Keratinocyte (primary cell): ENCODE results near the gene MAPKBP1. TPM values are rescaled to one million over a fixed set of nuclear protein-coding genes. Genes with fewer than 3 reads are reported as not detected.

Experiments
- DNase-seq: peaks from one replicate; pipeline ENCODE4 v3.0.0-alpha.2; 2011; ENCODE audit warnings: low read depth, missing footprints, low spot score
- FAIRE-seq: peaks from 2 replicates; lab custom pipeline; 2011; peaks lifted over from hg19 to GRCh38; lab: Jason Lieb, UNC
- H2AFZ ChIP-seq: 2 replicates; pipeline ENCODE4 v1.6.0; 2012; ENCODE audit warnings: low read length, control low read depth, inconsistent platforms; ENCODE audit not compliant: control insufficient read depth
- H3K27ac ChIP-seq: 2 replicates; pipeline ENCODE4 v1.5.1; 2011; ENCODE audit warnings: low read length; ENCODE audit not compliant: control insufficient read depth, insufficient read depth
- H3K27me3 ChIP-seq: 3 replicates; pipeline ENCODE4 v1.6.0; 2011; ENCODE audit warnings: low read length; ENCODE audit not compliant: control insufficient read depth, insufficient read depth; ENCODE audit errors: extremely low read depth
- H3K36me3 ChIP-seq, 2 experiments: 2 replicates in 1 of 2; 3 replicates in 1 of 2; pipeline ENCODE4 v1.5.1; 2011; ENCODE audit warnings: low read length in 2 of 2, mild to moderate bottlenecking in 1 of 2; ENCODE audit not compliant: control insufficient read depth in 2 of 2, insufficient read depth in 2 of 2; ENCODE audit errors: extremely low read depth in 1 of 2
- H3K4me1 ChIP-seq: 3 replicates; pipeline ENCODE4 v1.5.1; 2011; ENCODE audit warnings: low read length; ENCODE audit not compliant: control insufficient read depth, insufficient read depth; ENCODE audit errors: extremely low read depth
- H3K4me2 ChIP-seq: 3 replicates; pipeline ENCODE4 v1.6.0; 2011; ENCODE audit warnings: low read depth, low read length; ENCODE audit not compliant: control insufficient read depth, insufficient read depth; ENCODE audit errors: extremely low read depth
- H3K4me3 ChIP-seq, 3 experiments: fragments of 200-600 bp in 1 of 3; sonication (generic) in 1 of 3; 2 replicates in 2 of 3; 3 replicates in 1 of 3; pipeline ENCODE4 v1.5.1; 2011 to 2016; ENCODE audit warnings: low read length in 3 of 3, mild to moderate bottlenecking in 3 of 3, control low read depth in 2 of 3, inconsistent platforms in 1 of 3, low read depth in 1 of 3, mixed read lengths in 1 of 3, mixed run types in 1 of 3, moderate library complexity in 1 of 3; ENCODE audit not compliant: control insufficient read depth in 2 of 3, insufficient read depth in 2 of 3; ENCODE audit errors: extremely low read depth in 1 of 3
- H3K79me2 ChIP-seq: 2 replicates; pipeline ENCODE4 v1.6.0; 2012; ENCODE audit warnings: low read length; ENCODE audit not compliant: control insufficient read depth, insufficient read depth
- H3K9ac ChIP-seq: 3 replicates; pipeline ENCODE4 v1.6.0; 2011; ENCODE audit warnings: low read length; ENCODE audit not compliant: control insufficient read depth, insufficient read depth; ENCODE audit errors: extremely low read depth
- H3K9me1 ChIP-seq: 3 replicates; pipeline ENCODE4 v1.6.0; 2011; ENCODE audit warnings: low read length; ENCODE audit not compliant: control insufficient read depth, insufficient read depth; ENCODE audit errors: extremely low read depth
- H3K9me3 ChIP-seq: 2 replicates; pipeline ENCODE4 v1.5.1; 2012; ENCODE audit warnings: low read depth, low read length; ENCODE audit not compliant: control insufficient read depth
- H4K20me1 ChIP-seq: 3 replicates; pipeline ENCODE4 v1.6.0; 2011; ENCODE audit warnings: low read length; ENCODE audit not compliant: control insufficient read depth, insufficient read depth; ENCODE audit errors: extremely low read depth
- CTCF ChIP-seq, 3 experiments: IDR thresholded peaks in 1 of 3; conservative IDR thresholded peaks in 1 of 3; optimal IDR thresholded peaks in 1 of 3; 2 replicates in 2 of 3; 3 replicates in 1 of 3; pipeline versions ENCODE3 to v1.5.1; 2011; ENCODE audit warnings: low read length in 3 of 3, mild to moderate bottlenecking in 3 of 3, moderate library complexity in 2 of 3, control low read depth in 1 of 3, inconsistent platforms in 1 of 3; ENCODE audit not compliant: insufficient read depth in 2 of 3; ENCODE audit errors: extremely low read depth in 1 of 3
- EZH2 ChIP-seq: IDR thresholded peaks from one replicate; pipeline ENCODE4 v1.6.1; 2012; ENCODE audit warnings: inconsistent platforms, mild to moderate bottlenecking, low read length, moderate library complexity
- dilution Hi-C: fragments of 300-500 bp; cut with MboI; formaldehyde crosslinking; loops from one replicate; pipeline ENCODE4 v1.7.0; 2020; ENCODE audit warnings: low sequenced_read_pairs; ENCODE audit not compliant: extremely low pct_ligation_motif_present
- polyA plus RNA-seq, 5 experiments: library from polyadenylated mRNA; depleted of rRNA in 3 of 5; stranded (reverse) in 3 of 5; stranded (forward) in 1 of 5; unstranded in 1 of 5; fragments of >200 nt; gene quantifications; 1 replicate in 1 of 5; 2 replicates in 3 of 5; 3 replicates in 1 of 5; pipeline versions ENCODE4 v1.2.1 to v1.2.3, GENCODE V29; 2011 to 2012; ENCODE audit warnings: missing spikeins in 2 of 5, low read depth in 1 of 5, low replicate concordance in 1 of 5

MAPKBP1 gene
- polyA plus RNA-seq, 1 donor (not counting 4 experiments of a cell fraction or from before 2014, with no cell fraction given) = 18.3 TPM

GRCh38 chr15:41843571-41843970 lies 69.3 kb downstream of the MAPKBP1 start:
- no peak overlapping the region for H3K27ac ChIP-seq
- H3K36me3 ChIP-seq = peaks cover 22 to 39% of the 10 kb centered on the region in 2 experiments
- dilution Hi-C loops = no loop called here
- FAIRE-seq = no peak
- TF ChIP-seq EZH2 (no peak), CTCF (optimal IDR thresholded peaks at IDR 0.05 in 1 of 3, IDR thresholded peaks at IDR 0.05 in 1 of 3, conservative IDR thresholded peaks at IDR 0.05 in 1 of 3; ENCODE audit: extremely low read depth in 1 of 3, insufficient read depth in 2 of 3, low read length in 3 of 3) (no peak)
- H3K9ac ChIP-seq = no peak overlapping the region
- H3K4me2 ChIP-seq = no peak overlapping the region
- no peak overlapping the region for H3K4me3 ChIP-seq
- no peak for DNase-seq
- H3K9me1 ChIP-seq = no peaks in the 10 kb centered on the region
- no peaks in the 10 kb centered on the region for H3K27me3 ChIP-seq
- no peak overlapping the region for H2AFZ ChIP-seq
- H3K9me3 ChIP-seq = no peaks in the 10 kb centered on the region
- no peaks in the 10 kb centered on the region for H4K20me1 ChIP-seq
- H3K79me2 ChIP-seq = no peaks in the 10 kb centered on the region
- H3K4me1 ChIP-seq = peaks cover 21% of the 10 kb centered on the region

GRCh38 chr15:41844814-41845213 lies 70.5 kb downstream of the MAPKBP1 start:
- H3K4me3 ChIP-seq = no peak overlapping the region
- dilution Hi-C loops = no loop called here
- no peaks in the 10 kb centered on the region for H4K20me1 ChIP-seq
- no peak overlapping the region for H2AFZ ChIP-seq
- H3K9me1 ChIP-seq = no peaks in the 10 kb centered on the region
- TF ChIP-seq EZH2 = no peak
- TF ChIP-seq CTCF (optimal IDR thresholded peaks at IDR 0.05 in 1 of 3, IDR thresholded peaks at IDR 0.05 in 1 of 3, conservative IDR thresholded peaks at IDR 0.05 in 1 of 3; ENCODE audit: extremely low read depth in 1 of 3, insufficient read depth in 2 of 3, low read length in 3 of 3) = no peak
- no peaks in the 10 kb centered on the region for H3K27me3 ChIP-seq
- no peak overlapping the region for H3K4me2 ChIP-seq
- H3K4me1 ChIP-seq = peaks cover 21% of the 10 kb centered on the region
- no peak overlapping the region for H3K9ac ChIP-seq
- FAIRE-seq (no peak), DNase-seq (no peak)
- H3K79me2 ChIP-seq = no peaks in the 10 kb centered on the region
- H3K27ac ChIP-seq = no peak overlapping the region
- no peaks in the 10 kb centered on the region for H3K9me3 ChIP-seq
- H3K36me3 ChIP-seq = peaks cover 22 to 39% of the 10 kb centered on the region in 2 experiments
